A673 (cell line): Measurements from ENCODE around the gene PTPN23.

Experiments used
- EZH2 ChIP-seq: fragments of 200-600 bp; sonication (generic); IDR thresholded peaks from 2 replicates; pipeline ENCODE4 v1.6.1; 2017; ENCODE audit warnings: borderline replicate concordance, low read depth, mild to moderate bottlenecking, mixed read lengths, antibody characterized with exemption, low read length; ENCODE audit not compliant: poor library complexity, severe bottlenecking
- TF ChIP-seq, protein P1 (sequence below): fragments of 300-800, 200-600 bp; sonication (generic); conservative IDR thresholded peaks from 2 replicates; pipeline ENCODE4 v1.5.1; 2017; ENCODE audit warnings: low read depth, mild to moderate bottlenecking, antibody characterized with exemption, low read length, moderate library complexity, mixed read lengths

DNA sequence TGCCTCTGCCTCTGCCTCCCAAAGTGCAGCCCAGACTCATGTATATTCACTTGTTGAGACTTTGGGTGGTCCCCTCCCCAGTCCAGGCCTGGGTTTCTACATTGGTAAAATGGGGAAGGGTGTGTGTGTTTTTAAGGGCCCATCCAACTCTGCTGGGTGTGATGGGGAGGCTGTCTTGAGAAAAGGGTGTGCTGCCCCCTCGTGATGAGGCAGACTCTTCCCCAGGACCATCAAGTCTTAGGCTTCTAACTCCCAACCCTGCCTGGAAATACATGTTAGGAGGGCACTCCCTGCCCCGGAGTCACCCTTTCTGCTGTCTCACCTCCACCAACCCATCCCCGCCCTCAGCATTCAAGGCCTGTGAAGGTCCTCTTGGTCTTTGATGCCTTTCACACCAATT is 4.4 kb upstream of the PTPN23 start:
- TF ChIP-seq, protein P1, sequence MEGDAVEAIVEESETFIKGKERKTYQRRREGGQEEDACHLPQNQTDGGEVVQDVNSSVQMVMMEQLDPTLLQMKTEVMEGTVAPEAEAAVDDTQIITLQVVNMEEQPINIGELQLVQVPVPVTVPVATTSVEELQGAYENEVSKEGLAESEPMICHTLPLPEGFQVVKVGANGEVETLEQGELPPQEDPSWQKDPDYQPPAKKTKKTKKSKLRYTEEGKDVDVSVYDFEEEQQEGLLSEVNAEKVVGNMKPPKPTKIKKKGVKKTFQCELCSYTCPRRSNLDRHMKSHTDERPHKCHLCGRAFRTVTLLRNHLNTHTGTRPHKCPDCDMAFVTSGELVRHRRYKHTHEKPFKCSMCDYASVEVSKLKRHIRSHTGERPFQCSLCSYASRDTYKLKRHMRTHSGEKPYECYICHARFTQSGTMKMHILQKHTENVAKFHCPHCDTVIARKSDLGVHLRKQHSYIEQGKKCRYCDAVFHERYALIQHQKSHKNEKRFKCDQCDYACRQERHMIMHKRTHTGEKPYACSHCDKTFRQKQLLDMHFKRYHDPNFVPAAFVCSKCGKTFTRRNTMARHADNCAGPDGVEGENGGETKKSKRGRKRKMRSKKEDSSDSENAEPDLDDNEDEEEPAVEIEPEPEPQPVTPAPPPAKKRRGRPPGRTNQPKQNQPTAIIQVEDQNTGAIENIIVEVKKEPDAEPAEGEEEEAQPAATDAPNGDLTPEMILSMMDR, result no peak
- no peak for TF ChIP-seq EZH2
